DOHH2 (cell line): Measurements from ENCODE around the gene UQCC5.

Source experiments
- H3F3A ChIP-seq: fragments of 200-600 bp; sonication (generic), shearing (Covaris generic); 2 replicates; pipeline ENCODE4 v1.6.0; 2016; ENCODE audit warnings: antibody characterized with exemption, mild to moderate bottlenecking; ENCODE audit not compliant: control insufficient read depth, insufficient read depth
- H3K27ac ChIP-seq: fragments of 200-600 bp; sonication (generic); 2 replicates; pipeline ENCODE4 v1.5.1; 2014; ENCODE audit warnings: low read depth, mild to moderate bottlenecking, low read length, moderate library complexity
- H3K27me3 ChIP-seq: fragments of 200-600 bp; sonication (generic); 2 replicates; pipeline ENCODE4 v1.6.1; 2014; ENCODE audit warnings: mild to moderate bottlenecking, low read length, mixed read lengths; ENCODE audit not compliant: control insufficient read depth
- H3K36me3 ChIP-seq: fragments of 200-600 bp; sonication (generic); 2 replicates; pipeline ENCODE4 v1.6.1; 2014; ENCODE audit warnings: mild to moderate bottlenecking, low read length, moderate library complexity, mixed read lengths; ENCODE audit not compliant: control insufficient read depth
- H3K4me1 ChIP-seq: fragments of 200-600 bp; sonication (generic); 2 replicates; pipeline ENCODE4 v1.6.1; 2014; ENCODE audit warnings: mild to moderate bottlenecking, low read length, mixed read lengths; ENCODE audit not compliant: control insufficient read depth
- H3K4me2 ChIP-seq: fragments of 200-600 bp; sonication (generic); 2 replicates; pipeline ENCODE4 v1.6.0; 2014; ENCODE audit warnings: mild to moderate bottlenecking, low read length, moderate library complexity
- H3K4me3 ChIP-seq: fragments of 200-600 bp; sonication (generic); 2 replicates; pipeline ENCODE4 v1.5.1; 2014; ENCODE audit warnings: mild to moderate bottlenecking, low read length, mixed read lengths
- H3K79me2 ChIP-seq: fragments of 200-600 bp; sonication (generic); 2 replicates; pipeline ENCODE4 v1.6.1; 2014; ENCODE audit warnings: mild to moderate bottlenecking, low read length, mixed read lengths; ENCODE audit not compliant: control insufficient read depth
- H3K9me2 ChIP-seq: fragments of 200-600 bp; sonication (generic); replicated peaks from 2 replicates; pipeline ENCODE4 v1.6.1; 2014; ENCODE audit warnings: mild to moderate bottlenecking, low read length, mixed read lengths; ENCODE audit not compliant: control insufficient read depth
- H3K9me3 ChIP-seq: fragments of 200-600 bp; sonication (generic); 2 replicates; pipeline ENCODE4 v1.6.1; 2014; ENCODE audit warnings: antibody characterized with exemption, low read length, mixed read lengths; ENCODE audit not compliant: control insufficient read depth, insufficient read depth
- H4K20me1 ChIP-seq: fragments of 200-600 bp; sonication (generic); 2 replicates; pipeline ENCODE4 v1.6.0; 2014; ENCODE audit warnings: low read depth, mild to moderate bottlenecking, antibody characterized with exemption, low read length, moderate library complexity; ENCODE audit not compliant: control insufficient read depth, insufficient read depth
- EZH2phosphoT487 ChIP-seq: fragments of 200-600 bp; sonication (generic); IDR thresholded peaks from 2 replicates; pipeline ENCODE4 v1.6.1; 2017; ENCODE audit warnings: borderline replicate concordance, mild to moderate bottlenecking, antibody characterized with exemption, low read length, moderate library complexity, mixed read lengths
- TF ChIP-seq, protein P1 (sequence below): fragments of 200-600 bp; sonication (generic); IDR thresholded peaks from one replicate; pipeline ENCODE4 v1.5.1; 2014; ENCODE audit warnings: antibody characterized with exemption, mild to moderate bottlenecking, low read depth, low read length; ENCODE audit not compliant: poor library complexity, severe bottlenecking

The UQCC5 gene

DNA sequence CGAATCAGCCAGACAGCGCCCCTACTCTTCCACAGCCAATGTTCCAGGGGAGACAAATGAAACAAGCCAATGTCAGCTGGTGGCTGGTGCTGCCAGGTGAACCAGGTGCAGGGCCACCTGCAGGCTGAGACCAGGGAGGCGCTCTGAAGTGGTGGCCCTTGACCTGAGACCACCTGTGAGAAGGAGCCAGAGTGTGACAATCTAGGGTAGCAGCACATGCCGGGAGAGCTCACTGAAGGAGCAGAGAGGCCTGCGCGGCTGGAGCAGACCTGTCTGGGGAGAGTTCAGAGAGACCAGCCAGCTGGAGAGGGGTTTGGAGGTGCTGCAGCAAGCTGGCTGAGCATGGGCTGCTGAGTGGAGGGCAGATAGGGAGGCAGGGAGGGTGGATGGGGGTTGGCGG, 42.0 kb upstream of the UQCC5 start:
- Histone ChIP-seq H3K27ac (no peak overlapping the region), H3K27me3 (peaks cover 4% of the 10 kb centered on the region; the same call in 1 of the 2 replicates), H3K9me2 (no peaks in the 10 kb centered on the region), H3K4me3 (no peak overlapping the region), H3K9me3 (no peaks in the 10 kb centered on the region), H3F3A (no peaks in the 10 kb centered on the region), H3K79me2 (no peaks in the 10 kb centered on the region), H4K20me1 (no peaks in the 10 kb centered on the region), H3K4me1 (no peaks in the 10 kb centered on the region), H3K36me3 (peaks cover 33% of the 10 kb centered on the region), H3K4me2 (no peak overlapping the region)
- no peak for TF ChIP-seq EZH2phosphoT487
- TF ChIP-seq, protein P1, sequence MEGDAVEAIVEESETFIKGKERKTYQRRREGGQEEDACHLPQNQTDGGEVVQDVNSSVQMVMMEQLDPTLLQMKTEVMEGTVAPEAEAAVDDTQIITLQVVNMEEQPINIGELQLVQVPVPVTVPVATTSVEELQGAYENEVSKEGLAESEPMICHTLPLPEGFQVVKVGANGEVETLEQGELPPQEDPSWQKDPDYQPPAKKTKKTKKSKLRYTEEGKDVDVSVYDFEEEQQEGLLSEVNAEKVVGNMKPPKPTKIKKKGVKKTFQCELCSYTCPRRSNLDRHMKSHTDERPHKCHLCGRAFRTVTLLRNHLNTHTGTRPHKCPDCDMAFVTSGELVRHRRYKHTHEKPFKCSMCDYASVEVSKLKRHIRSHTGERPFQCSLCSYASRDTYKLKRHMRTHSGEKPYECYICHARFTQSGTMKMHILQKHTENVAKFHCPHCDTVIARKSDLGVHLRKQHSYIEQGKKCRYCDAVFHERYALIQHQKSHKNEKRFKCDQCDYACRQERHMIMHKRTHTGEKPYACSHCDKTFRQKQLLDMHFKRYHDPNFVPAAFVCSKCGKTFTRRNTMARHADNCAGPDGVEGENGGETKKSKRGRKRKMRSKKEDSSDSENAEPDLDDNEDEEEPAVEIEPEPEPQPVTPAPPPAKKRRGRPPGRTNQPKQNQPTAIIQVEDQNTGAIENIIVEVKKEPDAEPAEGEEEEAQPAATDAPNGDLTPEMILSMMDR: no peak

DNA sequence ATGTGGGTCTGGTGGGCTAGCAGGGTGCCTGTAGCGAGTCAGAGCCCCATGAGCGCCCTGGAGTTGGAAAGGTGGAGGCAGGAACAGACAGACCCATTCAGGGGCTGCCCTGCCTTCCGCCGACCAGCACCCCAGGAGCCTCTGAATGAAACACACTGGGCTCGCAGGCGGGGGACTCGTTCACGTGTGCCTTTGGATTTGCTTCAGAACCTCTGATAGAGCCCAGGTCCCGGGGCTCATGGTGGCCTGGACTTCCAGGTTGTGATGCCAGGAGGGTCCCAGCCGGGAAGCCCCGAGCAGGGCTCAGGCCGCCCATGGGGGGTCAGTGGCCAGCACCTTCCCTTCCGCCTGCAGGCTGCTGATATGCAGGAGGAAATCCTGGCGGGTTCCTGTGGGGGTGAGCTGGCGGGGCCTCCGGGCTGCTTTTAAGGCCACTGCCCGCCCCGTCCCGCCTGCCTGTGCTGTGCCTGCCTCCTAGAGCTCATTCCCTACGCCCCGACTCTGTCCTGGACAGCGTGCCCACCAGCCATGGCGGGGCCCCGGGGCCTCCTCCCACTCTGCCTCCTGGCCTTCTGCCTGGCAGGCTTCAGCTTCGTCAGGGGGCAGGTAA, 41.4 kb upstream of the UQCC5 start, which contains the start of gene STAB1:
Gene STAB1, plus strand, starts transcription at position 453 of the 610 bp plus-strand sequence. Its CDS starts 76 bp downstream, at position 529.
- peaks cover 27% of the 10 kb centered on the region for H3K36me3 ChIP-seq
- peaks cover 4% of the 10 kb centered on the region; the same call in 1 of the 2 replicates for H3K27me3 ChIP-seq
- no peaks in the 10 kb centered on the region for H3K9me2 ChIP-seq
- no peak for TF ChIP-seq EZH2phosphoT487
- TF ChIP-seq, protein P1: no peak
- no peaks in the 10 kb centered on the region for H3K4me1 ChIP-seq
- H3F3A ChIP-seq: no peaks in the 10 kb centered on the region
- H3K27ac ChIP-seq: no peak within 1 kb of the TSS
- H3K4me3 ChIP-seq: no peak within 1 kb of the TSS
- no peaks in the 10 kb centered on the region for H4K20me1 ChIP-seq
- no peaks in the 10 kb centered on the region for H3K9me3 ChIP-seq
- H3K4me2 ChIP-seq: no peak within 1 kb of the TSS
- no peaks in the 10 kb centered on the region for H3K79me2 ChIP-seq

DNA sequence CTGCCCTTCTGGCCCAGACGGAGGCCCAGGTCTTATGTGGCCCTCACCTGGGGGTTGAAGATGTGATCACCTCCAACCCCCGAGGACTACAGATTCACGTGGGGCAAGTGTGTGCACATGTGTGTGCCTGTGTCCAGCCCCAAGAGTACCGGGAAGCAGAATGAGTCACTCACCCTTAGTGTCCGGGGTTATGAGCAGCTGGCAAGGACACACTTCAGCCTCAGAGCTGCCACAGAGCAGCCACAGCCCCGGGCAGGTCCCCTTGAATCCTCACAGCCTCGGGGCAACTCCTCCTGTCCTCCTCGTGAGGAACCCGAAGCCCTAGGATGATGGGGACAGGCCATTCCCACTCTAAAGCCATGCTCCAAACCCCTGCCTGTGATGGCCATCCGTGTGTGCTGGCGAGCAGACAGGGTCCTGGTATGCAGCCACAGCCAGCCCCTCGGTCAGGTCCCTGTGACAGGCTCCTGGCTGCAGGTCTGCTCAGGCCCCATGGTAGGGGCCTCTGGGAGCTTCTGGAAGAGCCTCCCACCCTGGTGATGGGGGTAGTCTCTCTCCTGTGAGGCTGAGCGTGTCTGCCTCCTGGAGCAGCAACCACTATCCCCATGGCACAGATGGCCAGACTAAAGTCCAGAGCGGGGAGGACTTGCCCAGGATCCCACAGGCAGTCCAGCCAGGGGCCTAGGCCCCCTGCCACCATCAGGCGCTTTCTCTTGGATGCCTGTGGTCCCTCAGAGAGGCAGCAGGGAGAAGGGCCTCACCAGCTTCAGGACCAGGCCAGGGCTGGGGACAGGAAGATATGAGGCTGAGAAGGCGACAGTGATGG, 40.4 kb upstream of the UQCC5 start:
- no peaks in the 10 kb centered on the region for H4K20me1 ChIP-seq
- H3K27me3 ChIP-seq: peaks cover 4% of the 10 kb centered on the region; the same call in 1 of the 2 replicates
- no peaks in the 10 kb centered on the region for H3F3A ChIP-seq
- no peaks in the 10 kb centered on the region for H3K9me2 ChIP-seq
- no peak overlapping the region for H3K4me3 ChIP-seq
- H3K27ac ChIP-seq: no peak overlapping the region
- H3K79me2 ChIP-seq: no peaks in the 10 kb centered on the region
- peaks cover 19% of the 10 kb centered on the region for H3K36me3 ChIP-seq
- TF ChIP-seq, protein P1: no peak
- no peak for TF ChIP-seq EZH2phosphoT487
- H3K9me3 ChIP-seq: no peaks in the 10 kb centered on the region
- H3K4me1 ChIP-seq: no peaks in the 10 kb centered on the region
- H3K4me2 ChIP-seq: no peak overlapping the region
